SK-N-SH (cell line): ENCODE results near the gene EPHA3.

Experiments used
- JUND ChIP-seq: IDR thresholded peaks from 2 replicates; pipeline ENCODE4 v1.4.0; 2012
- MAX ChIP-seq: IDR thresholded peaks from 2 replicates; pipeline ENCODE4 v1.4.0; 2012; ENCODE audit warnings: low read depth
- MXI1 ChIP-seq: IDR thresholded peaks from 2 replicates; pipeline ENCODE4 v1.6.1; 2012; ENCODE audit warnings: mild to moderate bottlenecking, low read depth, low read length, improper control_type of control experiment
- RAD21 ChIP-seq: IDR thresholded peaks from 2 replicates; pipeline ENCODE4 v1.6.1; 2012; ENCODE audit warnings: mild to moderate bottlenecking, low read length

GRCh38 chr3:89414270-89414669 is 306.8 kb downstream of the EPHA3 start:
- TF ChIP-seq RAD21: no peak
- TF ChIP-seq MXI1: no peak
- no peak for TF ChIP-seq MAX
- TF ChIP-seq JUND: no peak
